GM21515 (cell line): Measurements from ENCODE around the gene MYO9B.

Experiments
- ATAC-seq: cut with Tn5 transposase; IDR thresholded peaks from one replicate; pipeline ENCODE4 v1.9.1; 2021; ENCODE audit not compliant: unreplicated experiment

The MYO9B gene

GRCh38 chr19:17256130-17256529 lies 180.6 kb downstream of the MYO9B start:
- no peak for ATAC-seq

- no peak for ATAC-seq
Observed at GRCh38 chr19:17259118-17259780, 183.7 kb downstream of the MYO9B start.

GRCh38 chr19:17259934-17260333 lies 184.4 kb downstream of the MYO9B start:
- no peak for ATAC-seq

- no peak for ATAC-seq
Observed at GRCh38 chr19:17260842-17261325, 185.3 kb downstream of the MYO9B start.

- ATAC-seq: no peak
Observed at GRCh38 chr19:17262557-17262956, 187.0 kb downstream of the MYO9B start.
